ENCODE results near the gene DAO. TPM values are rescaled to one million over a fixed set of nuclear protein-coding genes. Genes with fewer than 3 reads are reported as not detected.

The DAO gene
- total RNA-seq, 2 experiments from 2014 or later: not detected

GRCh38 chr12:108896817-108897216 lies 16.9 kb downstream of the DAO start:
- Mint-ChIP-seq H3K4me1 (ENCODE audit: low read depth) (no peaks in the 10 kb centered on the region), H3K27me3 (peaks cover 14% of the 10 kb centered on the region), H3K36me3 (ENCODE audit: low read depth) (no peaks in the 10 kb centered on the region), H3K9me3 (peaks cover 2% of the 10 kb centered on the region), H3K4me3 (no peak overlapping the region), H3K27ac (no peak overlapping the region)
- CTCF ChIA-PET: interaction anchor here (0.9 kb wide), 1 partner anchor 13 kb away, joined by 4 read pairs; no protein-coding TSS in a partner anchor
- DNase-seq: no peak
- POLR2A ChIA-PET: no interaction called here
- TF ChIP-seq CTCF (IDR thresholded peaks at IDR 0.05): no peak
- ATAC-seq: no peak
- intact Hi-C loops (cut with micrococcal nuclease): no loop called here

- DNase-seq (no peak), ATAC-seq (no peak)
- ChIA-PET POLR2A (no interaction called here), CTCF (no interaction called here)
- H3K27ac Mint-ChIP-seq: no peak overlapping the region
- H3K4me1 Mint-ChIP-seq (ENCODE audit: low read depth): no peaks in the 10 kb centered on the region
- H3K27me3 Mint-ChIP-seq: peaks cover 14% of the 10 kb centered on the region
- intact Hi-C loops (cut with micrococcal nuclease): no loop called here
- no peak overlapping the region for H3K4me3 Mint-ChIP-seq
- no peak for TF ChIP-seq CTCF (IDR thresholded peaks at IDR 0.05)
- H3K36me3 Mint-ChIP-seq (ENCODE audit: low read depth): no peaks in the 10 kb centered on the region
- H3K9me3 Mint-ChIP-seq: peaks cover 2% of the 10 kb centered on the region
These were observed 19.3 kb downstream of the DAO start for GRCh38 chr12:108899145-108899544.

GRCh38 chr12:108905725-108906124 lies 25.8 kb downstream of the DAO start:
- Mint-ChIP-seq H3K36me3 (ENCODE audit: low read depth) (no peaks in the 10 kb centered on the region), H3K4me1 (ENCODE audit: low read depth) (no peaks in the 10 kb centered on the region), H3K4me3 (no peak overlapping the region), H3K9me3 (no peaks in the 10 kb centered on the region), H3K27ac (no peak overlapping the region), H3K27me3 (peaks cover 13% of the 10 kb centered on the region)
- no peak for ATAC-seq
- CTCF ChIA-PET: no interaction called here
- POLR2A ChIA-PET: no interaction called here
- DNase-seq: no peak
- no peak for TF ChIP-seq CTCF (IDR thresholded peaks at IDR 0.05)
- intact Hi-C loops (cut with micrococcal nuclease): no loop called here

GRCh38 chr12:108906971-108907370 lies 27.1 kb downstream of the DAO start:
- Mint-ChIP-seq H3K4me3 (no peak overlapping the region), H3K4me1 (ENCODE audit: low read depth) (no peaks in the 10 kb centered on the region), H3K9me3 (no peaks in the 10 kb centered on the region), H3K27me3 (peaks cover 9% of the 10 kb centered on the region), H3K27ac (no peak overlapping the region), H3K36me3 (ENCODE audit: low read depth) (no peaks in the 10 kb centered on the region)
- CTCF ChIA-PET: no interaction called here
- POLR2A ChIA-PET: interaction anchor here (0.7 kb wide), 1 partner anchor 44 kb away, joined by 4 read pairs; no protein-coding TSS in a partner anchor
- no peak for TF ChIP-seq CTCF (IDR thresholded peaks at IDR 0.05)
- DNase-seq (no peak), ATAC-seq (no peak)
- intact Hi-C loops (cut with micrococcal nuclease): no loop called here

- intact Hi-C loops (cut with micrococcal nuclease): no loop called here
- no peaks in the 10 kb centered on the region for H3K4me1 Mint-ChIP-seq (ENCODE audit: low read depth)
- no peak for TF ChIP-seq CTCF (IDR thresholded peaks at IDR 0.05)
- no peak for DNase-seq
- ATAC-seq: no peak
- H3K9me3 Mint-ChIP-seq: no peaks in the 10 kb centered on the region
- H3K27me3 Mint-ChIP-seq: peaks cover 9% of the 10 kb centered on the region
- H3K27ac Mint-ChIP-seq: no peak overlapping the region
- CTCF ChIA-PET: no interaction called here
- H3K36me3 Mint-ChIP-seq (ENCODE audit: low read depth): no peaks in the 10 kb centered on the region
- no peak overlapping the region for H3K4me3 Mint-ChIP-seq
- POLR2A ChIA-PET: no interaction called here
These were observed 28.0 kb downstream of the DAO start for GRCh38 chr12:108907839-108908351.

All from activated CD8-positive, alpha-beta T cell treated with anti-CD3 and anti-CD28 coated beads for 36 hours (primary cell).